GM19023 (cell line): ENCODE measurements around the gene GOLGA8F.
"Not testable (repeated sequence)": the region's sequence is repeated elsewhere in the genome, so short reads cannot be mapped to it uniquely, and the experiment has no call there.

Experiments
- ATAC-seq: cut with Tn5 transposase; IDR thresholded peaks from one replicate; pipeline ENCODE4 v1.9.1; 2021; ENCODE audit warnings: mild to moderate bottlenecking, moderate library complexity; ENCODE audit not compliant: unreplicated experiment

GOLGA8F gene

DNA sequence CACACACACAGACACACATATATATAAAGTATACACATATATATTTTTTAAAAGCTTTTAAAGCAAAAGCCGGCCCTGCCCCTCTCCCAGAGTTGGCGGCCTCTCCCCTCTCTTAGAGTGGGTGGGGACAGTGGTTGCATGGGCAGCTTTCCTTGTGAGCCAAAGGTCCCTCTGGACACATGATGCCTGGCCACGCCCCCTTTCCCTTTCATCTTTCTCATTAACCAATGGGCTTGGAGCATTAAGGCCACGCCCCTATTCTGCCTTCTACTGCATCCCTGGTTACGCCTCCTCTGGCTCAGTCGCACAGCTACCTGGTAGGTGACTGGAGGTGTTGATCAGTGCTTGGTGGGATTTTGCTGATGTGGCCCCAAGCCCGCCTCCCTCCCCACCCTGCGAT is at the start of gene GOLGA8F:
GOLGA8F (plus strand) TSS at position 301 of the 400 bp plus-strand sequence; CDS start at position 399, 98 bp downstream.
- not testable (repeated sequence) for ATAC-seq

DNA sequence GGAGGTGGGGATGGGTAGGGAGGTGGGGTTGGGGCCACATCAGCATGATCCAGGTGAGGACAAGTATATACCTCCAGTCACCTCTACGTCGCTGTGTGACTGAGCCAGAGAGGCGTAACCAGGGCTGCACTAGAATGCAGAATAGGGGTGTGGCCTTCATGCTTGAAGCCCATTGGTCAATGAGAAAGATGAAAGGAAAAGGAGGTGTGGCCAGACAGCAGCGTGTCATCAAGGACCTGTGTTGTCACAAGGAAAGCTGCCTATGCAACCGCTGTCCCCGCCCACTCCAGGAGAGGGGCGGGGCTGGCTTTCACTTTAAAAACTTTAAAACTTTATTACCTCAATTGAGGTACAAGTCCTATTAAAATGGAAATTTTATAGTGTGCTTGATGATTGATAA is 20.5 kb upstream of the GOLGA8F start, which contains the start of gene GOLGA6L24:
GOLGA6L24 (minus strand) TSS at position 101 of the 400 bp plus-strand sequence; CDS start at position 40, 61 bp downstream.
- not testable (repeated sequence) for ATAC-seq

DNA sequence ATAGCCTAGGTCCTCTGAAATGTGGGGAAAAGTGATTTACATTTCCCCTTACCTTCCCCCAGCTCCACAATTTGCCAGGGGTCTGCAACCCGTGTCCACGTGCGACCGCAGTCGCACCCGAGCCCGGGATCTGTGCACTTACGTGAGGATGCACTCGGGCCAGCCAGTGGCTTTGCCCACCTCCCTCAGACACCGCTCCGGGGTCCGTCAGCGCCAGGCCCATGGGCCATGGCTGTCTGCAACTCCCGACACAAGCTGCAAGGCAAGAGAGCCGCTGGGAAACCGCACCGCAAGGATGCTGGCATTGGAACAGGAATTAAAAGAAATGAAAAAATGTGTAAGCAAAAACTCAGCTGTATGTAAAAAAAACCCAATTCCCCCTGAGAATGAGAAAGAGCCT is 13.0 kb upstream of the GOLGA8F start:
- not testable (repeated sequence) for ATAC-seq

- ATAC-seq, result not testable (repeated sequence)
Observed at GRCh38 chr15:28380053-28380452, 1.6 kb downstream of the GOLGA8F start.

DNA sequence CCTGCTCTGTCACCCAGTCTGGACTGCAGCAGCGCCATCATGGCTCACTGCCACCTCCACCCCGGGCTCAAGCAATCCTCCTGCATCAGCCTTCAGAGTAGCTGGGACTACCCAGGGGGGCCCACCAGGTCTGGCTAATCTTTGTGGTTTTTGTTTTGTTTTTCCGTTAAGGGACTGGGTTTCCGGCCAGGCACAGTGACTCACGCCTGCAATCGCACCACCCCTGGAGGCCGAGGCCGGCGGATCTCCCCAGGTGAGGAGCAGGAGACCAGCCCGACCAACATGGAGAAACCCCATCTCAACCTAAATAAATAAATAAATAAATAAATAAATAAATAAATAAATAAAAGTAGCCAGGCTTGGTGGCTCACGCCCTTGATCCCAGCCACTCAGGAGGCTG is 17.6 kb downstream of the GOLGA8F start:
- not testable (repeated sequence) for ATAC-seq

DNA sequence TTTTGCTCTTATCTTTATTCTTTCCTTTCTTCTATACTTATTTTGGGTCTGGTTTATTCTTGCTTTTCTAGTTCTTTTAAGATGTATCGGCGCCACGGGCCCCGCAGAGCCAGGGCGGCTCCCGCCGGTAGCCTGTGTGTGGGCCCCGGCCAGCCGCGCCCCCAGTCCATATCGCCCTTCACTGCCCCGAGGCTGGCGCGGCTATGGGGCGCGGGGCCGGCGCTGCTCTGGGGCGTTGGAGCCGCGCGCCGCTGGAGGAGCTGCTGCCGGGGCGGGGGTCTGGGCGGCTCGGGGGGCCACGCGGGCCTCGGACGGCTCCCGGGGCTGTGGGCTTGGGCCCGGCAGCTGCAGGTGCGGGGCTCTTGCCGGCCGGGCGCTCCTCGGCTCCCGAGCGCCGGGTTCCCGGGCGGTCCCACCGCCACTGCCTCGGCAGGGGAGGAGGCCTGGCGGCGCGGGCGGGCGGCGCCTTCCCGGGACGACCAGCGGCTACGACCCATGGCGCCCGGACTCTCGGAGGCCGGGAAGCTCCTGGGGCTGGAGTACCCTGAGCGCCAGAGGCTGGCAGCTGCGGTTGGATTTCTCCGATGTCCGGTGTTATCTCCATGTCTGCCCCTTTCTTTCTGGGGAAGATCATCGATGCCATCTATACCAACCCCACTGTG is 24.4 kb downstream of the GOLGA8F start:
- ATAC-seq, result not testable (repeated sequence)

- ATAC-seq, result not testable (repeated sequence)
Observed at GRCh38 chr15:28420470-28420869, 42.0 kb downstream of the GOLGA8F start.

GRCh38 chr15:28435594-28435993 is 57.1 kb downstream of the GOLGA8F start:
- ATAC-seq, result not testable (repeated sequence)
